Heart left ventricle (tissue), 16 donors: ENCODE measurements around the gene TWF1. TPM values are rescaled to one million over a fixed set of nuclear protein-coding genes. Genes with fewer than 3 reads are reported as not detected.

Experiments used
- ATAC-seq, 4 donors: fragments of 200-7000 bp; cut with Tn5 transposase; one replicate each; pipeline ENCODE4 v1.9.1; 2020 to 2022; ENCODE audit warnings: moderate library complexity in 4 of 4, mild to moderate bottlenecking in 3 of 4, moderate number of reproducible peaks in 1 of 4
- DNase-seq, 5 donors: peaks; one replicate each; pipeline ENCODE4 v3.0.0-alpha.2; 2020
- H3K27ac ChIP-seq, 12 donors: fragments of 200-600 bp; sonication (generic) in 4 of 12; one replicate each; pipeline versions ENCODE4 v1.5.0 to v1.8.0; 2016 to 2022; ENCODE audit warnings: mild to moderate bottlenecking in 2 of 12
- H3K27me3 ChIP-seq, 9 donors: fragments of 200-600 bp; sonication (generic) in 2 of 9; one replicate each; pipeline versions ENCODE4 v1.5.1 to v1.8.0; 2016 to 2022; ENCODE audit warnings: mild to moderate bottlenecking in 3 of 9
- H3K36me3 ChIP-seq, 9 donors: fragments of 200-600 bp; sonication (generic) in 2 of 9; one replicate each; pipeline versions ENCODE4 v1.5.0 to v1.8.0; 2018 to 2022; ENCODE audit warnings: mild to moderate bottlenecking in 2 of 9
- H3K4me1 ChIP-seq, 12 donors: fragments of 200-600 bp; sonication (generic) in 4 of 12; one replicate each; pipeline versions ENCODE4 v1.5.0 to v1.8.0; 2016 to 2022; ENCODE audit warnings: mild to moderate bottlenecking in 3 of 12
- H3K4me3 ChIP-seq, 12 donors: fragments of 200-600 bp; sonication (generic) in 4 of 12; one replicate each; pipeline versions ENCODE4 v1.5.0 to v1.8.0; 2017 to 2022; ENCODE audit warnings: mild to moderate bottlenecking in 9 of 12, moderate library complexity in 4 of 12
- H3K9me3 ChIP-seq, 12 donors: fragments of 200-600 bp; sonication (generic) in 4 of 12; one replicate each; pipeline versions ENCODE4 v1.5.0 to v1.8.0; 2016 to 2022; ENCODE audit warnings: mild to moderate bottlenecking in 1 of 12
- CTCF ChIP-seq, 12 donors: fragments of 200-600 bp; sonication (generic) in 4 of 12; IDR thresholded peaks; one replicate each; pipeline versions ENCODE4 v1.5.0 to v1.8.0; 2018 to 2022; ENCODE audit warnings: antibody characterized with exemption in 12 of 12, mild to moderate bottlenecking in 5 of 12
- POLR2A ChIP-seq, 2 donors: fragments of 450-650 bp; IDR thresholded peaks; one replicate each; pipeline ENCODE4 v1.6.1; 2017; ENCODE audit warnings: antibody characterized with exemption in 2 of 2, mild to moderate bottlenecking in 2 of 2, moderate library complexity in 2 of 2
- WGBS, 4 donors: extraction: QIAGEN DNeasy Blood & Tissue Kit in 2 of 4; methylation state at CpG; one replicate each; pipeline versions ENCODE4 v1.1.5 to v1.1.7; 2013 to 2018; 5-methylcytosine and 5-hydroxymethylcytosine counted together
- intact Hi-C, 10 donors: fragments of 100-400 bp; cut with DNase I; formaldehyde crosslinking; loops; one replicate each; pipeline versions ENCODE4 v1.11.1 to v1.14.2; 2022
- polyA plus RNA-seq, 2 donors: library from polyadenylated mRNA; stranded (reverse); fragments of 200-250 nt; gene quantifications; one replicate each; pipeline ENCODE4 v1.2.3, GENCODE V29; 2013
- total RNA-seq, 9 donors: library from RNA; depleted of rRNA in 2 of 9; stranded (reverse); fragments of >200 nt in 2 of 9; fragmentation: NEBNext Ultra II Directional in 3 of 9; extraction: Animal tissue kit (Norgen Biotek cat#: 25700) in 3 of 9; gene quantifications; one replicate each; pipeline versions ENCODE4 v1.1.0 to v1.2.4, GENCODE V29; 2016 to 2023
- donor health status: ischemic (EF 13 %, LVEDD 7.1; RV severe dilation, severe dysfunction).
- donor health status: healthy with polysubstance abuse.
- donor health status: DM: no; HTN: yes; CAD: no.
- donor health status: DM: no; HTN: no; CAD: no.
- donor health status: ischemic (EF 25% LVEDD 6.9; RV normal size, moderate dysfunction).
- donor health status: ischemic (EF 25% LVEDD 5.7; RV mildly dilated, moderate dysfunction).
- donor health status: healthy.
- donor health status: DM: yes; HTN: yes; CAD: no.
- donor health status: ischemic (EF 35%, LVEDD 5.7; RV mildly dilated, moderate dysfunction).
- donor health status: nonischemic (EF 11% LVEDD 7.7; RV severe dilation, severe dysfunction).
- donor health status: DM: yes; HTN: yes; CAD: no.
- donor health status: PGD.
- donor health status: ischemic (EF 29% LVEDD 5.4; RV normal size, mild dysfunction).
- donor health status: nonischemic (EF 23%, LVEDD 6.1; RV moderate dilation, normal function).

Gene TWF1
- total and polyA plus RNA-seq, 11 donors = 8.3 to 34.6 (median 10.7) TPM

GRCh38 chr12:43835656-43836474 is 29.7 kb upstream of the TWF1 start, which contains the start of gene TMEM117:
TSS of gene TMEM117 (plus strand) at chr12:43836081.
- peak within 1 kb of the TSS; percentile 88 to 99 (median 96) for H3K27ac ChIP-seq
- TF ChIP-seq CTCF (IDR thresholded peaks at IDR 0.05) (no peak), POLR2A (IDR thresholded peaks at IDR 0.05) (peak in 1 of 2 donors; percentile 58)
- H3K9me3 ChIP-seq = no peaks in the 10 kb centered on the region
- peak within 1 kb of the TSS; percentile 44 to 95 (median 76) for H3K4me3 ChIP-seq
- WGBS, 4 donors = 0% methylated on average over 22 to 103 of the region's 103 CpGs
- no peaks in the 10 kb centered on the region for H3K27me3 ChIP-seq
- ATAC-seq (peak; percentile 88 to 95 (median 92)), DNase-seq (peak; percentile 83 to 89 (median 86))
- intact Hi-C loops = loop anchor here in 5 of 10 donors (1.0 to 2.0 kb wide), 3 partner anchors 29 to 31 kb away; partner anchors contain the start of gene TWF1 (in 4 of the 5)
- peaks cover 0 to 23% (median 15%) of the 10 kb centered on the region in 12 donors for H3K4me1 ChIP-seq
- H3K36me3 ChIP-seq = no peaks in the 10 kb centered on the region

- 45 to 51% (median 46%) methylated on average over 5 to 6 of the region's 6 CpGs for WGBS, 4 donors
- TF ChIP-seq CTCF (IDR thresholded peaks at IDR 0.05) (no peak), POLR2A (IDR thresholded peaks at IDR 0.05) (no peak)
- H3K4me1 ChIP-seq = peaks cover 0 to 23% (median 15%) of the 10 kb centered on the region in 12 donors
- peak in 1 of 4 donors; percentile 14 for ATAC-seq
- peak overlapping the region in 11 of 12 donors; percentile 88 to 99 (median 96) for H3K27ac ChIP-seq
- H3K27me3 ChIP-seq = no peaks in the 10 kb centered on the region
- H3K36me3 ChIP-seq = no peaks in the 10 kb centered on the region
- intact Hi-C loops = loop anchor here in 2 of 10 donors (2.0 kb wide), 1 partner anchor 28 kb away; the partner anchor contains the start of gene TWF1 (in 2 of the 2)
- no peaks in the 10 kb centered on the region for H3K9me3 ChIP-seq
- DNase-seq = no peak
- H3K4me3 ChIP-seq = peak overlapping the region; percentile 44 to 95 (median 76)
Measured at GRCh38 chr12:43835264-43835655, 29.1 kb upstream of the TWF1 start.

- 75 to 89% (median 79%) methylated on average over 4 of the region's 4 CpGs for WGBS, 4 donors
- no peak overlapping the region for H3K4me3 ChIP-seq
- ATAC-seq = no peak
Measured at GRCh38 chr12:43832463-43833168, 26.5 kb upstream of the TWF1 start.

More at GRCh38 chr12:43832463-43833168, 26.5 kb upstream of the TWF1 start:
- Histone ChIP-seq H3K27ac (no peak overlapping the region), H3K4me1 (peaks cover 0 to 23% (median 15%) of the 10 kb centered on the region in 12 donors), H3K9me3 (no peaks in the 10 kb centered on the region), H3K36me3 (no peaks in the 10 kb centered on the region), H3K27me3 (no peaks in the 10 kb centered on the region)
- intact Hi-C loops = no loop called here
- no peak for DNase-seq
- TF ChIP-seq CTCF (IDR thresholded peaks at IDR 0.05) = no peak
- TF ChIP-seq POLR2A (IDR thresholded peaks at IDR 0.05) = no peak
